ENCODE measurements around the gene NOL4.

- TF ChIP-seq CTCF (IDR thresholded peaks at IDR 0.05; ENCODE audit: insufficient read depth, low read depth, low read length) (no peak), EZH2 (IDR thresholded peaks at IDR 0.05; ENCODE audit: insufficient read depth, low read length) (no peak)
These were observed 1.4 kb downstream of the NOL4 start for GRCh38 chr18:34223164-34223892.
